Measurements from ENCODE around the gene SMKR1.

The SMKR1 gene

GRCh38 chr7:129501760-129502707 lies at the start of gene SMKR1:
TSS of gene SMKR1 (plus strand) at chr7:129502531. CDS start at chr7:129502825, 294 bp downstream.
- Histone ChIP-seq H3K4me3 (ENCODE audit: low read depth, low read length) (peak within 1 kb of the TSS; percentile 81), H3K9ac (ENCODE audit: low read depth, low read length) (no peak within 1 kb of the TSS), H3K9me3 (ENCODE audit: control insufficient read depth, insufficient read depth, low read length) (no peaks in the 10 kb centered on the region), H3K4me1 (ENCODE audit: control insufficient read depth, insufficient read depth, low read length) (no peaks in the 10 kb centered on the region), H3K27me3 (ENCODE audit: control insufficient read depth, insufficient read depth, low read length) (peaks cover 27% of the 10 kb centered on the region), H3K36me3 (ENCODE audit: control insufficient read depth, insufficient read depth, low read length) (no peaks in the 10 kb centered on the region)

- Histone ChIP-seq H3K4me3 (ENCODE audit: low read depth, low read length) (no peak overlapping the region), H3K27me3 (ENCODE audit: control insufficient read depth, insufficient read depth, low read length) (no peaks in the 10 kb centered on the region), H3K9ac (ENCODE audit: low read depth, low read length) (no peak overlapping the region), H3K4me1 (ENCODE audit: control insufficient read depth, insufficient read depth, low read length) (no peaks in the 10 kb centered on the region), H3K36me3 (ENCODE audit: control insufficient read depth, insufficient read depth, low read length) (peaks cover 17% of the 10 kb centered on the region), H3K9me3 (ENCODE audit: control insufficient read depth, insufficient read depth, low read length) (no peaks in the 10 kb centered on the region)
Observed at GRCh38 chr7:129452589-129453231, 49.6 kb upstream of the SMKR1 start.

DNA sequence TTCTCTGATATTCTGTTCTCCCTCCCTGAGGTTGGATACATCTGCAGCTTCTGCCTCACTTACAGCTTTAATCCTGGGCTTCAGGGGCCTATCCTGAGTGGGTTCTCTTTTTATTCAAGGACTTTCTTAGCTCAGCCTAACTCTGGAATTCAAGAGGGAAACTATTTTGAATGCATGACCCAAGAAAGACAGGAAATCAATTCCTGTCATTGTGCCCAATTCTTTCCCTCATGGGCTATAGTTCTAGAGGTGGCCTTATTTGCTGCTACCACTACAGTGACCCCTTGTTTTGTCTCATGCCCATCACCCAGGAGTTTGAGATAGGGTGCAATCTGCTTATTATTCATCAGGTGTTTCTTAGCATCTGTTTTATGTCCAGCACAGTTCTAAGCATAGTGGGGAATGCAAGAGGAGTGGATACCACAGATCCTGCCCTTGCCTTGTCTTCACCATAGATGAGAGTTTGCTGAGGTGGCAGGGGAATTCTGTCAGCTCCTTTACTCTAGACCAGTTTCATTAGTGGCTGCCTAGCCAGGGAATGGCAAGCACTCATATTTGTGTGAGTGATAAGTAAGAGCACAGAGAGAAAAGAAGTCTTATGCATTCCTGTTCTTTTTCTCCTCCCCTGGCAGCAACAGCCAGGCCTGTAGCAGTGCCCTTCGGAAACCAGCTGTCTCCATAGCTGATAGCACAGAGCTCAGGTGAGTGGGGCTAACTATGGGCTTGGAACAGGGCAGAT lies 48.7 kb upstream of the SMKR1 start:
- no peaks in the 10 kb centered on the region for H3K4me1 ChIP-seq (ENCODE audit: control insufficient read depth, insufficient read depth, low read length)
- H3K4me3 ChIP-seq (ENCODE audit: low read depth, low read length) = no peak overlapping the region
- no peaks in the 10 kb centered on the region for H3K27me3 ChIP-seq (ENCODE audit: control insufficient read depth, insufficient read depth, low read length)
- H3K36me3 ChIP-seq (ENCODE audit: control insufficient read depth, insufficient read depth, low read length) = peaks cover 17% of the 10 kb centered on the region
- H3K9ac ChIP-seq (ENCODE audit: low read depth, low read length) = no peak overlapping the region
- H3K9me3 ChIP-seq (ENCODE audit: control insufficient read depth, insufficient read depth, low read length) = no peaks in the 10 kb centered on the region

GRCh38 chr7:129454249-129454551 lies 48.1 kb upstream of the SMKR1 start:
- H3K4me1 ChIP-seq (ENCODE audit: control insufficient read depth, insufficient read depth, low read length) = no peaks in the 10 kb centered on the region
- no peaks in the 10 kb centered on the region for H3K27me3 ChIP-seq (ENCODE audit: control insufficient read depth, insufficient read depth, low read length)
- H3K9me3 ChIP-seq (ENCODE audit: control insufficient read depth, insufficient read depth, low read length) = no peaks in the 10 kb centered on the region
- H3K9ac ChIP-seq (ENCODE audit: low read depth, low read length) = no peak overlapping the region
- H3K4me3 ChIP-seq (ENCODE audit: low read depth, low read length) = no peak overlapping the region
- H3K36me3 ChIP-seq (ENCODE audit: control insufficient read depth, insufficient read depth, low read length) = peaks cover 17% of the 10 kb centered on the region

- H3K27me3 ChIP-seq (ENCODE audit: control insufficient read depth, insufficient read depth, low read length) = no peaks in the 10 kb centered on the region
- H3K4me1 ChIP-seq (ENCODE audit: control insufficient read depth, insufficient read depth, low read length) = no peaks in the 10 kb centered on the region
- peaks cover 20% of the 10 kb centered on the region for H3K36me3 ChIP-seq (ENCODE audit: control insufficient read depth, insufficient read depth, low read length)
- no peak overlapping the region for H3K9ac ChIP-seq (ENCODE audit: low read depth, low read length)
- no peaks in the 10 kb centered on the region for H3K9me3 ChIP-seq (ENCODE audit: control insufficient read depth, insufficient read depth, low read length)
- H3K4me3 ChIP-seq (ENCODE audit: low read depth, low read length) = no peak overlapping the region
Observed at GRCh38 chr7:129456421-129456820, 45.9 kb upstream of the SMKR1 start.

GRCh38 chr7:129457101-129457500 lies 45.2 kb upstream of the SMKR1 start:
- Histone ChIP-seq H3K9ac (ENCODE audit: low read depth, low read length) (no peak overlapping the region), H3K4me1 (ENCODE audit: control insufficient read depth, insufficient read depth, low read length) (no peaks in the 10 kb centered on the region), H3K27me3 (ENCODE audit: control insufficient read depth, insufficient read depth, low read length) (no peaks in the 10 kb centered on the region), H3K4me3 (ENCODE audit: low read depth, low read length) (no peak overlapping the region), H3K9me3 (ENCODE audit: control insufficient read depth, insufficient read depth, low read length) (no peaks in the 10 kb centered on the region), H3K36me3 (ENCODE audit: control insufficient read depth, insufficient read depth, low read length) (peaks cover 24% of the 10 kb centered on the region)

DNA sequence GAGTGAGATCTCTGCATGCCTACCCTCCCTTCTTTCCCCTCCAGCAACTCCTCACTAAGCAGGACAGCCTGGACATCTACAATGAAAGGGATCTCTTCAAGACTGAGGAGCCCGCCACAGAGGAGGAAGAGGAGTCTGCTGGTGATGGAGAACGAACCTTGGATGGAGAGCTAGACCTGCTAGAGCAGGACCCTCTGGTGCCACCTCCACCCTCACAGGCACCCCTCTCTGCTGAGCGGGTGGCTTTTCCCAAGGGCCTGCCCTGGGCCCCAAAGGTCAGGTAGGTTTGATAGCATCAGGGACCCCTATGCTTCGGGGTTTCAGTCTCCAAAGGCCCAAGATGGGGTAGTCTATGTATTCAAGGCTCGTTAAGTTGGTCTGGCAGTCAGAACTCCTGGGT lies 44.2 kb upstream of the SMKR1 start:
- H3K36me3 ChIP-seq (ENCODE audit: control insufficient read depth, insufficient read depth, low read length) = peaks cover 27% of the 10 kb centered on the region
- H3K9ac ChIP-seq (ENCODE audit: low read depth, low read length) = no peak overlapping the region
- no peak overlapping the region for H3K4me3 ChIP-seq (ENCODE audit: low read depth, low read length)
- H3K27me3 ChIP-seq (ENCODE audit: control insufficient read depth, insufficient read depth, low read length) = no peaks in the 10 kb centered on the region
- no peaks in the 10 kb centered on the region for H3K9me3 ChIP-seq (ENCODE audit: control insufficient read depth, insufficient read depth, low read length)
- no peaks in the 10 kb centered on the region for H3K4me1 ChIP-seq (ENCODE audit: control insufficient read depth, insufficient read depth, low read length)

- H3K36me3 ChIP-seq (ENCODE audit: control insufficient read depth, insufficient read depth, low read length) = peaks cover 20% of the 10 kb centered on the region
- no peak overlapping the region for H3K4me3 ChIP-seq (ENCODE audit: low read depth, low read length)
- no peaks in the 10 kb centered on the region for H3K9me3 ChIP-seq (ENCODE audit: control insufficient read depth, insufficient read depth, low read length)
- H3K27me3 ChIP-seq (ENCODE audit: control insufficient read depth, insufficient read depth, low read length) = no peaks in the 10 kb centered on the region
- H3K9ac ChIP-seq (ENCODE audit: low read depth, low read length) = no peak overlapping the region
- no peaks in the 10 kb centered on the region for H3K4me1 ChIP-seq (ENCODE audit: control insufficient read depth, insufficient read depth, low read length)
Observed at GRCh38 chr7:129461809-129462208, 40.5 kb upstream of the SMKR1 start.

DNA sequence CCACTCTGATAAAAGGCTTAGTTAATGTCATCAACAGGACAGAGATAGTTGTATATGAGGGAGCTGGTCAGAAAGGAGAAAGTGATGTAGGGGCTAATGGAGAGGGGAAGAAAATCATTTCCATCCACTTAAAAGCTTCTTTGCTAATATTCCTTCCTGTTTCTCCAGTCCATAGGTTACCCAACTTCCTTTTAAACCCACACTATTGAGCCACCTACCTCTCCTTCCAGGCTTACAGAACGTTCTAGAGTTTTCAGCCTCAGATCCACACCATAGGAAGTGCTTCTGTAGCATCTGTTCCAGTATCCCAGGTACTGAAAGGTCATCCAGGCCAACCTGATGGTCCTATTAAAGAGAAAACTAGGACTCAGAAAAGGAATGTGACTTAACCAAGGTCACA lies 39.9 kb upstream of the SMKR1 start:
- H3K9ac ChIP-seq (ENCODE audit: low read depth, low read length) = no peak overlapping the region
- no peaks in the 10 kb centered on the region for H3K9me3 ChIP-seq (ENCODE audit: control insufficient read depth, insufficient read depth, low read length)
- H3K4me3 ChIP-seq (ENCODE audit: low read depth, low read length) = no peak overlapping the region
- H3K4me1 ChIP-seq (ENCODE audit: control insufficient read depth, insufficient read depth, low read length) = no peaks in the 10 kb centered on the region
- no peaks in the 10 kb centered on the region for H3K27me3 ChIP-seq (ENCODE audit: control insufficient read depth, insufficient read depth, low read length)
- H3K36me3 ChIP-seq (ENCODE audit: control insufficient read depth, insufficient read depth, low read length) = peaks cover 20% of the 10 kb centered on the region

DNA sequence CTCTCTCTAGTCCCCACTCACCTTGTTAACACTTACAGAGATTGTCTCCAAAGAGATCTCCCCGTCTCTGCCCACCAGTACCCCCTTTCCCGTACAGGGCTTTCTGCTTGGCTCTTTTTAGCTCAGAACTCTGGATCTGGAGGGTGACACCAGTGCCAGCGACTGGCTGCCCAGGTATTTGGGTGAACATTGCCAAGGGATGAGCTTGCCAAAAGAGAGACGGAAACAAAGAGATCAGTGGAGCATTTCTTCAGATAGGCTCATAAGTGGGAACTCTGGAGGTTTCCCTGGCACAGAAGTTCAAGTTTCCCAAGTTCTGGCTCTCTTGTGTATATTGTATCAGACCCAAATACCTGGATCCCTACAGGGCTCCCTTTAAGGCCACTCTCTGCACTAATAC lies 38.1 kb upstream of the SMKR1 start:
- Histone ChIP-seq H3K9ac (ENCODE audit: low read depth, low read length) (no peak overlapping the region), H3K4me1 (ENCODE audit: control insufficient read depth, insufficient read depth, low read length) (no peaks in the 10 kb centered on the region), H3K9me3 (ENCODE audit: control insufficient read depth, insufficient read depth, low read length) (no peaks in the 10 kb centered on the region), H3K27me3 (ENCODE audit: control insufficient read depth, insufficient read depth, low read length) (no peaks in the 10 kb centered on the region), H3K4me3 (ENCODE audit: low read depth, low read length) (no peak overlapping the region), H3K36me3 (ENCODE audit: control insufficient read depth, insufficient read depth, low read length) (peaks cover 20% of the 10 kb centered on the region)

GRCh38 chr7:129465080-129465479 lies 37.3 kb upstream of the SMKR1 start:
- peaks cover 19% of the 10 kb centered on the region for H3K36me3 ChIP-seq (ENCODE audit: control insufficient read depth, insufficient read depth, low read length)
- H3K9me3 ChIP-seq (ENCODE audit: control insufficient read depth, insufficient read depth, low read length) = no peaks in the 10 kb centered on the region

More at GRCh38 chr7:129465080-129465479, 37.3 kb upstream of the SMKR1 start:
- Histone ChIP-seq H3K27me3 (ENCODE audit: control insufficient read depth, insufficient read depth, low read length) (no peaks in the 10 kb centered on the region), H3K4me1 (ENCODE audit: control insufficient read depth, insufficient read depth, low read length) (peaks cover under 1% of the 10 kb centered on the region), H3K9ac (ENCODE audit: low read depth, low read length) (no peak overlapping the region), H3K4me3 (ENCODE audit: low read depth, low read length) (no peak overlapping the region)
